ENCODE measurements around the gene UBE2S. TPM values are rescaled to one million over a fixed set of nuclear protein-coding genes. Genes with fewer than 3 reads are reported as not detected.

The UBE2S gene
- total and polyA plus RNA-seq, 10 of the 15 experiments (the other 5 are each of a cell fraction or from before 2014, with no cell fraction given): 2.3 to 640 (median 127) TPM

GRCh38 chr19:55385724-55386492 is 21.7 kb downstream of the UBE2S start, which contains the start of gene RPL28 (continued):
- TF ChIP-seq ZBTB33 (IDR thresholded peaks at IDR 0.05) (no peak), EGR1 (IDR thresholded peaks at IDR 0.05; ENCODE audit: borderline replicate concordance in 1 of 2, low read depth in 2 of 2, low read length in 2 of 2) (peak in 1 of 2 experiments; percentile 33; a peak in 1 of 3 replicates), CHD4 (IDR thresholded peaks at IDR 0.05) (no peak), SP1 (IDR thresholded peaks at IDR 0.05; ENCODE audit: low read depth, low read length) (peak; percentile 51), SKIL (IDR thresholded peaks at IDR 0.05; ENCODE audit: low read depth, poor library complexity, severe bottlenecking) (peak; percentile 57), ZBTB40 (IDR thresholded peaks at IDR 0.05; ENCODE audit: borderline replicate concordance) (peak; percentile 88), CTCF (IDR thresholded peaks at IDR 0.05 in 2 of 3, conservative IDR thresholded peaks at IDR 0.05 in 1 of 3; ENCODE audit: control insufficient read depth in 2 of 3, extremely low read depth in 1 of 3, insufficient read depth in 1 of 3, low read depth in 3 of 3, low read length in 3 of 3) (no peak), MEF2B (IDR thresholded peaks at IDR 0.05; ENCODE audit: partially characterized antibody, poor library complexity, severe bottlenecking) (peak; percentile 36), NBN (IDR thresholded peaks at IDR 0.05) (0 out of 2 replicates have a peak, but pooled peaks have one; percentile 77), RCOR1 (conservative IDR thresholded peaks at IDR 0.05; ENCODE audit: low read depth, low read length) (0 out of 2 replicates have a peak, but pooled peaks have one; percentile 59), RFX5 (IDR thresholded peaks at IDR 0.05; ENCODE audit: low read depth, low read length) (no peak), SRF (IDR thresholded peaks at IDR 0.05; ENCODE audit: low read depth in 2 of 2, low read length in 2 of 2) (0 out of 4 replicates have a peak, but pooled peaks of 1 of the 2 experiments have one; percentile 44), ZBTB11 (CRISPR knock-in tag; IDR thresholded peaks at IDR 0.05) (no peak)
